ENCODE data around the gene PSD4.

Gene PSD4

DNA sequence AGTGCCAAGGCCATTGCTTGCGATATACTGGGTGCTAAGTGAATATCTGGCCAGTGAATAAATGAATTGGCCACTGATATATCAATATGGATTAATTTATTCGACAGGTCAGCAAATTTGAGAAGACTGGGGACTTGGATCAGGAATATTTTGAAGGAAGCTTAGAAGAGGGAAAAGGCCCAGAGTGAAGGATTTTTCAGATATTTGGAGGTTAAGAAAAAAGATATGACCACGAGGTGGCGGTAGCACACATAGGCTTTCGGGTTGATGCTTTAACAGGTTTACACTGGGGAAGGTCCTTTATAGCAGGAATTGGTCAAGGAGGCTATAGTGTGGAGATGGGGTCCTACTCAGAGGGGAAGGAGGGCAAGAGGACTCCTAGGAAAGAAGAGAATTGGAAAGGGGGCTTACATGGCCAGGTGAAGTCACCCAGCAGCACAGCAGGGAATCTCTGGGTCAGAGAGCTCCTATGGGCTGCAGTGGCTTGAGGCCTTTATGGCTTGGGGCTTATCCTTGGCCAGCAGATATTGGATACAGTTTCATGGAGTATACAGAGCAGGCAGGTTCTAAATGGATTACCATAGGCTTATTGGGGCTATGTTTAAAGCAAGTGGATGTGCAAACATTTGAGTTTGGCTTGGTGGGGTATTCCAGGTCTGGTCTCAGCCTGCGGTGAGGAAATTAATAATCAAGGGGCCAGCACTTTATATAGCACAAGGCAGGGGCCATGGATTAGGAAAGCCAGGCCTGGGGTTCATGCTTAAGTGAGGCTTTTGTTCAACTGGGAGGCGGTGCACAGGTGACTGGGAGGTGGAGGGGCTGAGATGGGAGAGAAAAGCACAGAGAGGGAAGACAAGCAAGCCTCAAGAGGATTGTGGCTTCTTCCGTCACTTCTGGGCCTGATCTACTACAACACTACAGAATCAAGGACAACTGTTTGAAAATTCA is 36.7 kb upstream of the PSD4 start:
- H3K4me2 ChIP-seq: no peak overlapping the region
- no peaks in the 10 kb centered on the region for H3K79me2 ChIP-seq (ENCODE audit: insufficient read depth, low read depth)
- TF ChIP-seq, protein P1, sequence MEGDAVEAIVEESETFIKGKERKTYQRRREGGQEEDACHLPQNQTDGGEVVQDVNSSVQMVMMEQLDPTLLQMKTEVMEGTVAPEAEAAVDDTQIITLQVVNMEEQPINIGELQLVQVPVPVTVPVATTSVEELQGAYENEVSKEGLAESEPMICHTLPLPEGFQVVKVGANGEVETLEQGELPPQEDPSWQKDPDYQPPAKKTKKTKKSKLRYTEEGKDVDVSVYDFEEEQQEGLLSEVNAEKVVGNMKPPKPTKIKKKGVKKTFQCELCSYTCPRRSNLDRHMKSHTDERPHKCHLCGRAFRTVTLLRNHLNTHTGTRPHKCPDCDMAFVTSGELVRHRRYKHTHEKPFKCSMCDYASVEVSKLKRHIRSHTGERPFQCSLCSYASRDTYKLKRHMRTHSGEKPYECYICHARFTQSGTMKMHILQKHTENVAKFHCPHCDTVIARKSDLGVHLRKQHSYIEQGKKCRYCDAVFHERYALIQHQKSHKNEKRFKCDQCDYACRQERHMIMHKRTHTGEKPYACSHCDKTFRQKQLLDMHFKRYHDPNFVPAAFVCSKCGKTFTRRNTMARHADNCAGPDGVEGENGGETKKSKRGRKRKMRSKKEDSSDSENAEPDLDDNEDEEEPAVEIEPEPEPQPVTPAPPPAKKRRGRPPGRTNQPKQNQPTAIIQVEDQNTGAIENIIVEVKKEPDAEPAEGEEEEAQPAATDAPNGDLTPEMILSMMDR (conservative IDR thresholded peaks at IDR 0.05; ENCODE audit: low read depth, low read length): peak; percentile 72
- H4K20me1 ChIP-seq (ENCODE audit: insufficient read depth): no peaks in the 10 kb centered on the region
- H3K4me1 ChIP-seq (ENCODE audit: low read depth, poor library complexity, severe bottlenecking): peaks cover 4% of the 10 kb centered on the region
- no peak overlapping the region for H3K27ac ChIP-seq
- H2AFZ ChIP-seq (ENCODE audit: low read depth): no peak overlapping the region
- H3K4me3 ChIP-seq (IDR thresholded peaks at IDR 0.05; ENCODE audit: insufficient read depth, low read depth, low read length): no peak overlapping the region
- H3K9ac ChIP-seq: no peak overlapping the region
- H3K36me3 ChIP-seq (ENCODE audit: insufficient read depth): no peaks in the 10 kb centered on the region
- no peaks in the 10 kb centered on the region for H3K27me3 ChIP-seq (ENCODE audit: insufficient read depth, low read depth)

DNA sequence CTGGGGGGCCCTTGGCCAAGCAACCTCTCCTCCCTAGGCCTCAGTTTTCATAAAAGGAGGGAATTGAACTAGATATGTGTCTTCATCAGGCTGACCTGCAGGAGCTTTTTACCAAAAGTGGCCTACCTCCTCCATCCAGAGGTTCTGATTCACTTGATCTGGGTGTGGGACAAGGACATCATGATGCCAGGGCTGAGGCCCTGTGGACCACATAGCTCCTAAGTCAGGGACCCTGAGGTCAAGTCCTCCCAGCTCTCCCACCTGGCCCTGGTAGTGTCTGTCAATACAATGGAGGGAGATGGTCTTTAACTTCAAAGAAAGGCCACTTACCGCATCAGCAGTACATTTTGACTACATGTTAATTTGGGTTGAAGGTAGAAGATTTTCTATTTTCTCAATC is 35.9 kb upstream of the PSD4 start:
- no peak overlapping the region for H3K9ac ChIP-seq
- no peak overlapping the region for H3K4me3 ChIP-seq (IDR thresholded peaks at IDR 0.05; ENCODE audit: insufficient read depth, low read depth, low read length)
- H3K36me3 ChIP-seq (ENCODE audit: insufficient read depth): no peaks in the 10 kb centered on the region
- no peaks in the 10 kb centered on the region for H3K79me2 ChIP-seq (ENCODE audit: insufficient read depth, low read depth)
- peaks cover 4% of the 10 kb centered on the region for H3K4me1 ChIP-seq (ENCODE audit: low read depth, poor library complexity, severe bottlenecking)
- H3K27ac ChIP-seq: no peak overlapping the region
- H3K4me2 ChIP-seq: no peak overlapping the region
- TF ChIP-seq, protein P1 (conservative IDR thresholded peaks at IDR 0.05; ENCODE audit: low read depth, low read length): no peak
- no peaks in the 10 kb centered on the region for H4K20me1 ChIP-seq (ENCODE audit: insufficient read depth)
- no peaks in the 10 kb centered on the region for H3K27me3 ChIP-seq (ENCODE audit: insufficient read depth, low read depth)
- H2AFZ ChIP-seq (ENCODE audit: low read depth): peak overlapping the region; percentile 67; the same call in 1 of the 2 replicates

GRCh38 chr2:113138428-113139322 is 35.1 kb upstream of the PSD4 start:
- TF ChIP-seq, protein P1 (conservative IDR thresholded peaks at IDR 0.05; ENCODE audit: low read depth, low read length): peak; percentile 63
- no peak overlapping the region for H3K4me3 ChIP-seq (IDR thresholded peaks at IDR 0.05; ENCODE audit: insufficient read depth, low read depth, low read length)
- H3K9ac ChIP-seq: no peak overlapping the region
- H3K4me1 ChIP-seq (ENCODE audit: low read depth, poor library complexity, severe bottlenecking): peaks cover 4% of the 10 kb centered on the region
- peak overlapping the region; percentile 33; the same call in 1 of the 2 replicates for H3K4me2 ChIP-seq
- no peak overlapping the region for H3K27ac ChIP-seq
- no peaks in the 10 kb centered on the region for H3K79me2 ChIP-seq (ENCODE audit: insufficient read depth, low read depth)
- H3K36me3 ChIP-seq (ENCODE audit: insufficient read depth): no peaks in the 10 kb centered on the region
- H3K27me3 ChIP-seq (ENCODE audit: insufficient read depth, low read depth): no peaks in the 10 kb centered on the region
- no peaks in the 10 kb centered on the region for H4K20me1 ChIP-seq (ENCODE audit: insufficient read depth)
- H2AFZ ChIP-seq (ENCODE audit: low read depth): peak overlapping the region; percentile 67

DNA sequence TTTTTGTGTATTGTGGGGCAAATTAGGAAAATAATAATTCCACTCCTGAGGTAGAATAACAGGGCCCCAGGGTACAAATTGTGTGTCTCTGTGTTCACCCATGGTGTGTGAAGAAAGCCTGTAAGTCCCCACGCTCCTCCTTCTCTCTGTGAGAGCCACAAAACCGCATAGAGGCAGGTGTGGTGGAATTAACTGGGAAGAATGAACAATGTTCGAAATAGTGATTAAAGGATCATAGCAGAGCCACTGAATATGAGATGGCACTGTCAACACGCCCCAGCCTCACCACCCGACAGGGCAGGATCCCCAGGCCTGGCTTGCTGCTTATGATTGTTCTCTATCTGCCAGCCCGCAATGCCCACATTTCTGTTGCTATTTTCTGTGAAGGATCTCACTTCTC is 32.3 kb upstream of the PSD4 start:
- Histone ChIP-seq H3K4me3 (IDR thresholded peaks at IDR 0.05; ENCODE audit: insufficient read depth, low read depth, low read length) (no peak overlapping the region), H3K4me2 (no peak overlapping the region), H2AFZ (ENCODE audit: low read depth) (no peak overlapping the region), H3K4me1 (ENCODE audit: low read depth, poor library complexity, severe bottlenecking) (peaks cover 4% of the 10 kb centered on the region), H3K79me2 (ENCODE audit: insufficient read depth, low read depth) (no peaks in the 10 kb centered on the region), H3K27me3 (ENCODE audit: insufficient read depth, low read depth) (no peaks in the 10 kb centered on the region), H3K27ac (no peak overlapping the region), H4K20me1 (ENCODE audit: insufficient read depth) (no peaks in the 10 kb centered on the region), H3K36me3 (ENCODE audit: insufficient read depth) (no peaks in the 10 kb centered on the region), H3K9ac (no peak overlapping the region)
- TF ChIP-seq, protein P1 (conservative IDR thresholded peaks at IDR 0.05; ENCODE audit: low read depth, low read length): no peak

All from KMS-11 (cell line).